BLaER1 treated with 17β-estradiol and CSF1 and Interleukin-3, amounts not matched to agents 10 nM and 100 nM (cell line): ENCODE results near the gene SVOPL.
A peak's percentile ranks its signal among the peaks of the same experiment; 100 is the strongest.

Source experiments
- H3K27ac ChIP-seq, 11 experiments: shearing (Covaris generic); formaldehyde crosslinking; 2 replicates each; pipeline ENCODE4 v1.8.1; 2022
- H3K27me3 ChIP-seq, 11 experiments: shearing (Covaris generic); formaldehyde crosslinking; 2 replicates each; pipeline ENCODE4 v1.8.1; 2022
- H3K36me3 ChIP-seq, 11 experiments: shearing (Covaris generic); formaldehyde crosslinking; 2 replicates each; pipeline ENCODE4 v1.8.1; 2022
- H3K4me1 ChIP-seq, 10 experiments: shearing (Covaris generic); formaldehyde crosslinking; 2 replicates each; pipeline ENCODE4 v1.8.1; 2022
- H3K4me2 ChIP-seq, 11 experiments: shearing (Covaris generic); formaldehyde crosslinking; 2 replicates each; pipeline ENCODE4 v1.8.1; 2022
- H3K4me3 ChIP-seq, 10 experiments: shearing (Covaris generic); formaldehyde crosslinking; 2 replicates each; pipeline ENCODE4 v1.8.1; 2022
- H3K9ac ChIP-seq, 11 experiments: shearing (Covaris generic); formaldehyde crosslinking; 2 replicates each; pipeline ENCODE4 v1.8.1; 2022
- H3K9me3 ChIP-seq, 11 experiments: shearing (Covaris generic); formaldehyde crosslinking; replicated peaks in 1 of 11; 2 replicates each; pipeline ENCODE4 v1.8.1; 2022
- H4K20me1 ChIP-seq, 11 experiments: shearing (Covaris generic); formaldehyde crosslinking; 2 replicates each; pipeline ENCODE4 v1.8.1; 2022
- Cebpa-rat ChIP-seq, 11 experiments: shearing (Covaris generic); IDR thresholded peaks; 2 replicates each; pipeline ENCODE4 v1.8.1; 2022

Gene SVOPL

DNA sequence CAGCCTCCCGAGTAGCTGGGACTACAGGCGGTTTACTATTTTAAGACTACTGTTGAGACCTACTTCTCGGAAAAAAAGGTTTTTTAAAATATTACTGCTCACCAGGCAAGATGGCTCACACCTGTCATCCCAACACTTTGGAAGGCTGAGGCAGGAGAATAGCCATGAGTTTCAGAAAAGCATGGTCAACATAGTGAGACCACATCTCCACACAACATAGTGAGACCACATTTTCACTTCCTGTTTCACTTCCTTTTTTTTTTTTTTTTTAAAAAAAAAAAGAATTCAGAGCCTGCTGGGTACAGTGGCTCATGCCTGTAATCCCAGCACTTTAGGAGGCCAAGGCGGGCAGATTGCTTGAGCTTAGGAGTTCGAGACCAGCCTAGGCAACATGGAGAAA lies 46.5 kb downstream of the SVOPL start:
- H3K4me1 ChIP-seq = no peaks in the 10 kb centered on the region
- H3K9me3 ChIP-seq = peaks cover 17 to 29% (median 26%) of the 10 kb centered on the region in 11 experiments
- H4K20me1 ChIP-seq = no peaks in the 10 kb centered on the region
- H3K27ac ChIP-seq = no peak overlapping the region
- no peaks in the 10 kb centered on the region for H3K27me3 ChIP-seq
- no peak overlapping the region for H3K4me3 ChIP-seq
- no peak for TF ChIP-seq Cebpa-rat (IDR thresholded peaks at IDR 0.05)
- H3K9ac ChIP-seq = no peak overlapping the region
- H3K36me3 ChIP-seq = no peaks in the 10 kb centered on the region
- H3K4me2 ChIP-seq = no peak overlapping the region

- no peaks in the 10 kb centered on the region for H3K36me3 ChIP-seq
- no peak for TF ChIP-seq Cebpa-rat (IDR thresholded peaks at IDR 0.05)
- no peak overlapping the region for H3K4me2 ChIP-seq
- no peaks in the 10 kb centered on the region for H3K27me3 ChIP-seq
- H3K9me3 ChIP-seq = peaks cover 12 to 31% (median 20%) of the 10 kb centered on the region in 11 experiments
- H3K4me1 ChIP-seq = no peaks in the 10 kb centered on the region
- H3K4me3 ChIP-seq = no peak overlapping the region
- no peak overlapping the region for H3K27ac ChIP-seq
- H4K20me1 ChIP-seq = no peaks in the 10 kb centered on the region
- H3K9ac ChIP-seq = no peak overlapping the region
Measured at GRCh38 chr7:138649506-138649905, 51.7 kb downstream of the SVOPL start.

GRCh38 chr7:138645284-138645683 lies 55.9 kb downstream of the SVOPL start:
- no peak for TF ChIP-seq Cebpa-rat (IDR thresholded peaks at IDR 0.05)
- Histone ChIP-seq H3K9me3 (peaks cover 0 to 15% (median 0%) of the 10 kb centered on the region in 11 experiments; a peak in 5 of 22 replicates), H3K27ac (no peak overlapping the region), H3K4me3 (no peak overlapping the region), H3K27me3 (no peaks in the 10 kb centered on the region), H3K9ac (no peak overlapping the region), H3K4me1 (no peaks in the 10 kb centered on the region), H3K36me3 (no peaks in the 10 kb centered on the region), H4K20me1 (no peaks in the 10 kb centered on the region), H3K4me2 (no peak overlapping the region)

GRCh38 chr7:138632826-138633602 lies 68.1 kb downstream of the SVOPL start:
- Histone ChIP-seq H3K4me2 (no peak overlapping the region), H3K9me3 (peaks cover 0 to 3% (median 0%) of the 10 kb centered on the region in 11 experiments; a peak in 1 of 22 replicates), H3K27ac (no peak overlapping the region), H3K36me3 (no peaks in the 10 kb centered on the region), H3K9ac (no peak overlapping the region), H4K20me1 (no peaks in the 10 kb centered on the region), H3K4me3 (no peak overlapping the region), H3K27me3 (no peaks in the 10 kb centered on the region), H3K4me1 (no peaks in the 10 kb centered on the region)
- TF ChIP-seq Cebpa-rat (IDR thresholded peaks at IDR 0.05) = no peak

DNA sequence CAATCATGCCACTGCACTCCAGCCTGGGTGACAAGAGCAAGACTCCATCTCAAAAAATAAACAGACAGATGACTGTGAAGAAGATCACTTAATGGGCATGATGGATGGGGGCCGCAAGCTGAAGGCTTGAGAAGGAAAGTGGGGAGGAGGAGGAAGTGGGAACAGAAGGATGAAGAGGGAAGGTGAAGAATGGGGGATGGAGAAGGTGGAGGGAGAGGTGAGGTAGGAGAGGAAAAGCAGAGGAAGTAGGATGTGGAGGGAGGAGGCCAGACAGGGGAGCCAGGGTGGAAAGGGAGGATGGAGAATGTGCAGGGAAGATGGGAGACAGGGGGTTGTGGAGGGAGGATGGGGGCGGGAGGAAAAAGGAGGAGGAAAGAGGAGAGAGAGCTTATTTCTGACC lies 68.8 kb downstream of the SVOPL start:
- H4K20me1 ChIP-seq = no peaks in the 10 kb centered on the region
- no peak overlapping the region for H3K27ac ChIP-seq
- H3K9ac ChIP-seq = no peak overlapping the region
- H3K36me3 ChIP-seq = no peaks in the 10 kb centered on the region
- no peak overlapping the region for H3K4me3 ChIP-seq
- H3K9me3 ChIP-seq = peaks cover 0 to 5% (median 0%) of the 10 kb centered on the region in 11 experiments; a peak in 1 of 22 replicates
- no peaks in the 10 kb centered on the region for H3K4me1 ChIP-seq
- no peak for TF ChIP-seq Cebpa-rat (IDR thresholded peaks at IDR 0.05)
- H3K4me2 ChIP-seq = no peak overlapping the region
- H3K27me3 ChIP-seq = no peaks in the 10 kb centered on the region

- peaks cover 0 to 10% (median 0%) of the 10 kb centered on the region in 11 experiments; a peak in 1 of 22 replicates for H3K9me3 ChIP-seq
- no peak overlapping the region for H3K4me2 ChIP-seq
- H3K36me3 ChIP-seq = no peaks in the 10 kb centered on the region
- no peak overlapping the region for H3K9ac ChIP-seq
- H3K27ac ChIP-seq = no peak overlapping the region
- no peak for TF ChIP-seq Cebpa-rat (IDR thresholded peaks at IDR 0.05)
- no peak overlapping the region for H3K4me3 ChIP-seq
- peaks cover 6 to 15% (median 12%) of the 10 kb centered on the region in 10 experiments; a peak in 18 of 20 replicates for H3K4me1 ChIP-seq
- H3K27me3 ChIP-seq = no peaks in the 10 kb centered on the region
- H4K20me1 ChIP-seq = no peaks in the 10 kb centered on the region
Measured at GRCh38 chr7:138630059-138630610, 71.0 kb downstream of the SVOPL start.

DNA sequence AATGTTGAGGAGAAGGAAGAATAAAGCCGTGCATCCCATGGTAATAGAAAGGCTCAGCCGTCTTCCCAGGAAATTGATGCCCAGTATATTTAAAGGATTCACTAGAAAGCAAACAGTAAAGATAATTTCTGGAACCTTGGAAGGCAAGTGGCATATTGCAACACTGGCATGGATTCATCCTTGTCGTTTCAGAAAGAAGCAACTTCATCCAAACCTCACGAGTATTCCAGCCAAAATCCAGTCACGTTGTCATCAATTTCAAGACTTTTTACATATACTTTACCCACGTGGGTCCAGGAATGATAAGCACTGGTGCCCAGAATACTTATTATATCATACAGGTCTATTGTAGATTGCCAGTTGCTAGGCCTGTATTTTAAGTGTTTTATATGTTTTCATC lies 73.8 kb downstream of the SVOPL start:
- no peak for TF ChIP-seq Cebpa-rat (IDR thresholded peaks at IDR 0.05)
- no peak overlapping the region for H3K4me2 ChIP-seq
- no peak overlapping the region for H3K9ac ChIP-seq
- H3K4me3 ChIP-seq = no peak overlapping the region
- no peaks in the 10 kb centered on the region for H3K27me3 ChIP-seq
- H3K27ac ChIP-seq = no peak overlapping the region
- peaks cover 0 to 10% (median 0%) of the 10 kb centered on the region in 11 experiments; a peak in 1 of 22 replicates for H3K9me3 ChIP-seq
- H4K20me1 ChIP-seq = no peaks in the 10 kb centered on the region
- peaks cover 12 to 22% (median 17%) of the 10 kb centered on the region in 10 experiments for H3K4me1 ChIP-seq
- no peaks in the 10 kb centered on the region for H3K36me3 ChIP-seq

- Histone ChIP-seq H4K20me1 (no peaks in the 10 kb centered on the region), H3K9ac (no peak overlapping the region), H3K4me3 (no peak overlapping the region), H3K4me1 (peaks cover 12 to 22% (median 17%) of the 10 kb centered on the region in 10 experiments), H3K4me2 (no peak overlapping the region), H3K27ac (no peak overlapping the region), H3K9me3 (peaks cover 0 to 10% (median 0%) of the 10 kb centered on the region in 11 experiments; a peak in 1 of 22 replicates), H3K36me3 (no peaks in the 10 kb centered on the region), H3K27me3 (no peaks in the 10 kb centered on the region)
- no peak for TF ChIP-seq Cebpa-rat (IDR thresholded peaks at IDR 0.05)
Measured at GRCh38 chr7:138626846-138627245, 74.3 kb downstream of the SVOPL start.

DNA sequence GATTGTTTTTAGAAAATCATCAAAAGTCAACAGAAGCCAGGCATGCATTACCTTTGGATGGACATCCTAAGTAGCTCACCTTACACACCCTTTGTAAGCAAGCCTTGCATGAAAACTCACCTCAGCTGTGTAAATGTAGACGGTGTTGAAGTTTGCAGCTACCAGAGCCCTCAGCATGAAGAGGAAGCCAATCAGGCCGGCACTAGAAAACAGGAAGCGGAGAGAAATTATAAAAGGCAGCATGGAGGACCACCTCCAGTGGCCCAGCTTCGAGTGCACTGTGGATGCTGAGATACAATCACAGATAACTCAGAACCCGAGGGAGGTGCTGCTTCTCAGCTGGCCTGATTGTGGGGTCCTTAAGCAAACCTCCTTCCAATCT lies 75.3 kb downstream of the SVOPL start:
- TF ChIP-seq Cebpa-rat (IDR thresholded peaks at IDR 0.05) = no peak
- H3K9me3 ChIP-seq = peaks cover 0 to 10% (median 0%) of the 10 kb centered on the region in 11 experiments; a peak in 1 of 22 replicates
- no peaks in the 10 kb centered on the region for H4K20me1 ChIP-seq
- no peak overlapping the region for H3K4me3 ChIP-seq
- peak overlapping the region in 9 of 11 experiments; percentile 21 to 61 (median 49); a peak in 19 of 22 replicates for H3K4me2 ChIP-seq
- peaks cover 12 to 22% (median 17%) of the 10 kb centered on the region in 10 experiments for H3K4me1 ChIP-seq
- no peaks in the 10 kb centered on the region for H3K36me3 ChIP-seq
- H3K27ac ChIP-seq = no peak overlapping the region
- H3K27me3 ChIP-seq = no peaks in the 10 kb centered on the region
- no peak overlapping the region for H3K9ac ChIP-seq
